ENCODE measurements around the gene TTLL11.

- no peak for TF ChIP-seq CTCF (IDR thresholded peaks at IDR 0.05; ENCODE audit: poor library complexity)
- TF ChIP-seq EZH2 (IDR thresholded peaks at IDR 0.05; ENCODE audit: borderline replicate concordance) = no peak
Observed at GRCh38 chr9:121865884-121866283, 227.2 kb downstream of the TTLL11 start.

Data from hepatocyte (in vitro differentiated cells).